HG02588 (cell line): ENCODE results near the gene CHAC1.
A peak's percentile ranks its signal among the peaks of the same experiment; 100 is the strongest.

Experiments used
- ATAC-seq: cut with Tn5 transposase; IDR thresholded peaks from one replicate; pipeline ENCODE4 v1.9.1; 2021; ENCODE audit warnings: mild to moderate bottlenecking, moderate library complexity; ENCODE audit not compliant: unreplicated experiment

The CHAC1 gene

DNA sequence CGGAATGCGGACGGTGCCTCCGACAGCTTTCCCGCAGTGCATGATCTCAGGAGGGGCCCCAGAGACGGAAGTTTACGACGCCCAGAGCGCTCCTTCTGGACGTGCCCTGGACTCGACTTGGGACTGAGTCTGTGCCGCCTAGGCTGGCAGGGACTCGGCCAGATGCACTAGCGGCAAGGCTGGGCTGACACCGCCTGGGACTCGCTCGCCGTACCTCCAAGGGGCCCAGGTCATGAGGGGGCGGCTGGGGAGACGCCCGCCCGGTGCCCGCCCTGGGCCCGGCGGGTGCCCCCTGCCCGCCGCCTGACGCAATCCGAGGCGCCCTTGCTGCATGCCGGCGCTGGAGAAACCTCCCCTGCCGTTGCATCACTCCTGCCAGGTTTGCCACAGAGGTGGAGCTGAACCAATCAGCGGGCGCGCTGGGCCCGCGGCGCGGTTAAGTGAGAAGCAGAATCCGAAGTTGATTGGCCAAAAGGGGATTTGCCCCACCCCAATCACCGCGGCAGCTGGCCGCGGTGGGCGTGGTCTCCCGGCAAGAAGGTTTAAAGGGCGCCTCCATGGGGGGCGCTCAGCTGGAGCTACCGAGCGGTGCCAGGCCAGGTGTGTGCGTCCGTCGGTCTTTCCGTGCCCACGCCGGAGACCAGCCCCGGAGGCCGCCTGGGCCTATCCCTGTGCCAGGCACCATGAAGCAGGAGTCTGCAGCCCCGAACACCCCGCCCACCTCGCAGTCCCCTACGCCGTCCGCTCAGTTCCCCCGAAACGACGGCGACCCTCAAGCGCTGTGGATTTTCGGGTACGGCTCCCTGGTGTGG is at the start of gene CHAC1:
CHAC1 (plus strand) TSS at position 571 of the 812 bp plus-strand sequence; CDS start at position 684, 113 bp downstream.
- ATAC-seq = peak; percentile 91

GRCh38 chr15:40904552-40905201 is 48.6 kb upstream of the CHAC1 start:
- ATAC-seq = no peak

- peak; percentile 71 for ATAC-seq
Observed at GRCh38 chr15:40906091-40906990, 46.9 kb upstream of the CHAC1 start.

DNA sequence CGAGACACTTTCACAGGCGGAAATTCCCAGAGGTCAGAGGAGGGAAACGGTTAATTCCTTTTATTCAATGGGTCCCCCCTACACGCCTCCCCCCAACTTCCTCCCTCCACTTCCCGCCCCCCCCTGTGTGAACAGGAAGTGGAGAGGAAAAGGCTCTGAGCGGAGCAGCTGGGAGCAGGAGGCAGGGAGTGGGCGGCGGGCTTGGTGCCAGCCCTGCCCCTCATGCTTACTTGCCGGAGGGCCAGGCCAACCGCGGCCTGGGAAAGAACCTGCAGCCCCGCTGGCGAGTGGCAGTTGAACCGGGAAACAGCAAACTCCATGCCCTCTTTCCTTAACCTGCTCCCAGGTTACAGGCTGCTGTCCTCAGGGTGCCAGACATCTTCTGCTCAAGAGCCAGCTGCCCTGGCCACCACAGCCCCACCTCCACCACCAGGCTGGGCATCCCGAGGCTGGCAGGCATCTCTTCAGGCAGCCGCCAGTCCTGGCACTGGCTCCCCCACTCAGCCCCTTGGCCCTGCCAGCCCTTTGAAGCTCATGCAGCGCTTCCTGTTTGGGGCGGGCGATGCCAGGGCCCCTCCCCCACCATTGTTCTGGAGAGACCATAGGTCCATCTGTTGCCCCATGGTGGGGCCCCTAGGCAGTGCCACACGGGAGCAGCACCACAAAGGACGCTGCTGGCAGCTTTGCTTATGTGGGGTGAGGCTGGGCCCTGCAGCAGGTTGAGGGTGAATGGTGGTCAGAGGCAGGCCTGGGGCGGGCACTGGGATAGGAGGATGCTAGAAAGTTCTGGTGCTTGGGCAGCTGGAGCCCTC is 46.1 kb upstream of the CHAC1 start:
- no peak for ATAC-seq

GRCh38 chr15:40908095-40908494 is 45.2 kb upstream of the CHAC1 start:
- no peak for ATAC-seq

- no peak for ATAC-seq
Observed at GRCh38 chr15:40909662-40910630, 43.3 kb upstream of the CHAC1 start.

- ATAC-seq = no peak
Observed at GRCh38 chr15:40911141-40911540, 42.1 kb upstream of the CHAC1 start.

GRCh38 chr15:40911693-40912092 is 41.6 kb upstream of the CHAC1 start:
- no peak for ATAC-seq

GRCh38 chr15:40912478-40912877 is 40.8 kb upstream of the CHAC1 start:
- no peak for ATAC-seq

DNA sequence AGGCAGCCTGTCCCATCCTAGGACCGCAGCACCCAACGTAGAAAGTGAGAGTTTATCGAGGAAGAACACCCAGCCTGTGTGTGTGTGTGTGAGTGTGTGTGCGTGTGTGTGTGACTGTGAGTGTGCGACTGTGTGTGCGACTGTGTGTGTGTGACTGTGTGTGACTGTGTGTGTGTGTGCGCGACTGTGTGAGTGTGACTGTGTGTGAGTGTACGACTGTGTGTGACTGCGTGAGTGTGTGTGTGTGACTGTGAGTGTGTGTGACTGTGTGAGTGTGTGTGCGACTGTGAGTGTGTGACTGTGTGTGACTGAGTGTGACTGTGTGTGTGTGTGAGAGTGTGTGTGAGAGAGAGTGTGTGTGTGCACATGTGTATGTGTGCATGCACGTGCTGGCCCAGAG is 39.3 kb upstream of the CHAC1 start:
- ATAC-seq = no peak

GRCh38 chr15:40914486-40914885 is 38.8 kb upstream of the CHAC1 start:
- ATAC-seq = no peak

- no peak for ATAC-seq
Observed at GRCh38 chr15:40915116-40915661, 38.1 kb upstream of the CHAC1 start.

DNA sequence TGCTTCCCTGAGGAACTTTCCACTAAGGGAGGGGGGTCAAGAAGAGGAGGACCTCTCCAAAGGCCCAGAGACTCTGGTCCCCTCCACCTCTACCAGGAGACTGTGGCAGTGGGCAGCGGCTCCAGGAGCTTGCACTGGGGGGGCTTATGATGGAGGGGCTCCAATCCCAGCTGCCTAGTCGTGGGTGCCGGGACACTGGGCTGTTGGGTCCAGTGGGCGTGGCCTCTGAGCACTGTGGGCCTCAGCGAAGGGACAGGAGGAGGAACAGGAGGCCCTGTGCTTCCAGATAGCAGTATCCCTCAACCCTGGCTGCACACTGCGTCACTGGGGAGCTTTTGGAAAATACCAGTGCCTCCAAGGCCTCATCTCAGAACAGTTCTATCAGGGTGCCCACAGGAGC is 37.6 kb upstream of the CHAC1 start:
- no peak for ATAC-seq

- no peak for ATAC-seq
Observed at GRCh38 chr15:40917585-40917984, 35.7 kb upstream of the CHAC1 start.

- no peak for ATAC-seq
Observed at GRCh38 chr15:40918146-40918798, 35.0 kb upstream of the CHAC1 start.

- ATAC-seq = no peak
Observed at GRCh38 chr15:40918799-40919392, 34.4 kb upstream of the CHAC1 start.

GRCh38 chr15:40921949-40922607 is 31.2 kb upstream of the CHAC1 start:
- no peak for ATAC-seq

DNA sequence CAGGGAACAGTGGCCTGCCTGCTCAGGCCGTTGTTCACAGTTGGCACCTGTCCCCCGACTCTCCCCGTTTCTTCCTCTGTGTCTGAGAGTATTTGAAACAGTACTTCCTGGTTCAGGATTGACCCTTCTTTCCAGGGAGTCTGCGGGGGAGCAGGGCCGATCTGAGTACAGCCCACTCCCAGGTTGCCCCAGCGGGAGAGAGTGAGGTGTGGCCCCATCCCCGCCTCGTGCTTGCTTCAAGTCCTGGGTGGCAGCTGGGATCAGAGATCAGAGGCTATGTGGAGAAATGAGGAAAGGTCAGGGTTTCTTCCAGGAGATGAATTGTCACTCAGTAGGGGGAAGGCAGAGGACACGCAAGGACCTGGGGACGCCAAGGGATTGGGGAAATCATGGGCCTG is 30.7 kb upstream of the CHAC1 start:
- no peak for ATAC-seq
